ENCODE data around the gene MACO1.
"Not testable (repeated sequence)": the region's sequence is repeated elsewhere in the genome, so short reads cannot be mapped to it uniquely, and the experiment has no call there.

GRCh38 chr1:25444604-25445003 is 13.9 kb downstream of the MACO1 start:
- TF ChIP-seq CTCF (IDR thresholded peaks at IDR 0.05); POLR2A (IDR thresholded peaks at IDR 0.05; ENCODE audit: low read depth); POLR2AphosphoS5 (IDR thresholded peaks at IDR 0.05): not testable (repeated sequence)

Measured in esophagus muscularis mucosa (tissue), 3 donors.